COR-L47 (cell line): ENCODE results near the gene GCLM.
"Not testable (repeated sequence)": the region's sequence is repeated elsewhere in the genome, so short reads cannot be mapped to it uniquely, and the experiment has no call there.

Source experiments
- DNase-seq: peaks from one replicate; lab custom pipeline; 2025; lab: John Stamatoyannopoulos, UW

GCLM gene

GRCh38 chr1:93909146-93910050 lies at the start of gene GCLM:
GCLM (minus strand) TSS chr1:93909430; CDS start chr1:93909163, 267 bp downstream.
- peak; percentile 74 for DNase-seq

- DNase-seq: no peak
These were observed 49.5 kb upstream of the GCLM start for GRCh38 chr1:93958726-93959100.

- DNase-seq: no peak
These were observed 48.9 kb upstream of the GCLM start for GRCh38 chr1:93958032-93958725.

- DNase-seq: no peak
These were observed 46.5 kb upstream of the GCLM start for GRCh38 chr1:93955765-93956164.

GRCh38 chr1:93947002-93947686 lies 37.9 kb upstream of the GCLM start:
- DNase-seq: not testable (repeated sequence)

GRCh38 chr1:93938461-93939145 lies 29.4 kb upstream of the GCLM start:
- no peak for DNase-seq

- no peak for DNase-seq
These were observed 28.8 kb upstream of the GCLM start for GRCh38 chr1:93937997-93938396.

GRCh38 chr1:93925206-93925605 lies 16.0 kb upstream of the GCLM start:
- no peak for DNase-seq

- peak; percentile 8 for DNase-seq
These were observed 10.6 kb upstream of the GCLM start for GRCh38 chr1:93919780-93920179.

- no peak for DNase-seq
These were observed 8.1 kb upstream of the GCLM start for GRCh38 chr1:93917302-93917701.

GRCh38 chr1:93910880-93911279 lies 1.6 kb upstream of the GCLM start:
- not testable (repeated sequence) for DNase-seq

- no peak for DNase-seq
These were observed 1.1 kb upstream of the GCLM start for GRCh38 chr1:93910305-93910704.

GRCh38 chr1:93908394-93909145 lies 660 bp downstream of the GCLM start:
- DNase-seq: no peak

GRCh38 chr1:93907718-93908117 lies 1.5 kb downstream of the GCLM start:
- peak; percentile 32 for DNase-seq

- peak; percentile 6 for DNase-seq
These were observed 2.8 kb downstream of the GCLM start for GRCh38 chr1:93906480-93906879.

GRCh38 chr1:93905734-93906133 lies 3.5 kb downstream of the GCLM start:
- DNase-seq: no peak

- DNase-seq: no peak
These were observed 4.2 kb downstream of the GCLM start for GRCh38 chr1:93905051-93905450.

GRCh38 chr1:93904228-93904627 lies 5.0 kb downstream of the GCLM start:
- no peak for DNase-seq

- no peak for DNase-seq
These were observed 8.3 kb downstream of the GCLM start for GRCh38 chr1:93900723-93901504.

GRCh38 chr1:93899543-93900207 lies 9.6 kb downstream of the GCLM start:
- DNase-seq: no peak
